Trophoblast cell (in vitro differentiated cells and primary cell): Measurements from ENCODE around the gene ELOF1.
A peak's percentile ranks its signal among the peaks of the same experiment; 100 is the strongest.

Experiments
- DNase-seq, 2 donors: peaks; one replicate each; pipeline ENCODE4 v3.0.0-alpha.2; 2016
- H2AFZ ChIP-seq: 2 replicates; pipeline ENCODE4 v1.6.1; 2013; ENCODE audit warnings: low read length, moderate library complexity, mild to moderate bottlenecking; ENCODE audit not compliant: insufficient read depth, poor library complexity
- H2AK5ac ChIP-seq: 2 replicates; pipeline ENCODE4 v1.6.1; 2013; ENCODE audit warnings: mild to moderate bottlenecking, low read length
- H2BK120ac ChIP-seq: 2 replicates; pipeline ENCODE4 v1.6.1; 2013; ENCODE audit warnings: low read length, mild to moderate bottlenecking, moderate library complexity; ENCODE audit not compliant: insufficient read depth, poor library complexity
- H2BK12ac ChIP-seq: 2 replicates; pipeline ENCODE4 v1.6.1; 2013; ENCODE audit warnings: mild to moderate bottlenecking, low read length, moderate library complexity
- H2BK5ac ChIP-seq: 2 replicates; pipeline ENCODE4 v1.6.1; 2013; ENCODE audit warnings: low read length, low read depth, moderate library complexity, mild to moderate bottlenecking; ENCODE audit not compliant: poor library complexity
- H3K14ac ChIP-seq: 2 replicates; pipeline ENCODE4 v1.6.1; 2013; ENCODE audit warnings: mild to moderate bottlenecking, low read length
- H3K18ac ChIP-seq: 2 replicates; pipeline ENCODE4 v1.6.1; 2013; ENCODE audit warnings: mild to moderate bottlenecking, low read length
- H3K23ac ChIP-seq: 2 replicates; pipeline ENCODE4 v1.6.1; 2013; ENCODE audit warnings: low read length
- H3K27ac ChIP-seq: 2 replicates; pipeline ENCODE4 v1.5.1; 2013; ENCODE audit warnings: low read depth, mild to moderate bottlenecking, inconsistent platforms, low read length, moderate library complexity
- H3K27me3 ChIP-seq: 2 replicates; pipeline ENCODE4 v1.6.1; 2013; ENCODE audit warnings: inconsistent platforms, mild to moderate bottlenecking, low read length, moderate library complexity; ENCODE audit not compliant: insufficient read depth
- H3K36me3 ChIP-seq, 2 experiments: 1 replicate in 1 of 2; 2 replicates in 1 of 2; pipeline ENCODE4 v1.6.1; 2013; ENCODE audit warnings: low read length in 2 of 2, mild to moderate bottlenecking in 2 of 2, moderate library complexity in 1 of 2; ENCODE audit not compliant: insufficient read depth in 2 of 2, control insufficient read depth in 1 of 2
- H3K4ac ChIP-seq: 2 replicates; pipeline ENCODE4 v1.6.1; 2013; ENCODE audit warnings: low read depth, mild to moderate bottlenecking, low read length, moderate library complexity
- H3K4me1 ChIP-seq, 2 experiments: 1 replicate in 1 of 2; 2 replicates in 1 of 2; pipeline ENCODE4 v1.6.1; 2013; ENCODE audit warnings: low read length in 2 of 2, mild to moderate bottlenecking in 2 of 2, moderate library complexity in 1 of 2; ENCODE audit not compliant: insufficient read depth in 2 of 2, control insufficient read depth in 1 of 2
- H3K4me2 ChIP-seq: 2 replicates; pipeline ENCODE4 v1.6.1; 2013; ENCODE audit warnings: inconsistent platforms, mild to moderate bottlenecking, low read length, moderate library complexity
- H3K4me3 ChIP-seq: 2 replicates; pipeline ENCODE4 v1.5.1; 2013; ENCODE audit warnings: mild to moderate bottlenecking, low read depth, low read length, inconsistent platforms
- H3K79me1 ChIP-seq: one replicate; pipeline ENCODE4 v1.6.1; 2013; ENCODE audit warnings: low read length
- H3K79me2 ChIP-seq: 2 replicates; pipeline ENCODE4 v1.6.1; 2013; ENCODE audit warnings: low read length, mild to moderate bottlenecking; ENCODE audit not compliant: control insufficient read depth, insufficient read depth, poor library complexity
- H3K9ac ChIP-seq: 2 replicates; pipeline ENCODE4 v1.6.1; 2013; ENCODE audit warnings: mild to moderate bottlenecking, low read length
- H3K9me3 ChIP-seq: 2 replicates; pipeline ENCODE4 v1.6.1; 2013; ENCODE audit warnings: low read depth, mild to moderate bottlenecking, control low read depth, inconsistent platforms, low read length; ENCODE audit not compliant: insufficient read depth
- H4K12ac ChIP-seq: 2 replicates; pipeline ENCODE4 v1.6.1; 2013; ENCODE audit warnings: low read depth, mild to moderate bottlenecking, low read length, moderate library complexity
- H4K8ac ChIP-seq: 2 replicates; pipeline ENCODE4 v1.6.1; 2013; ENCODE audit warnings: low read depth, mild to moderate bottlenecking, low read length, moderate library complexity
- H4K91ac ChIP-seq: one replicate; pipeline ENCODE4 v1.6.1; 2013; ENCODE audit warnings: low read depth, mild to moderate bottlenecking, low read length, moderate library complexity
- WGBS: extraction: QIAGEN DNeasy Blood & Tissue Kit; methylation state at CpG from one replicate; pipeline ENCODE4 v1.1.7; 2013; ENCODE audit warnings: missing lambda C conversion rate; ENCODE audit not compliant: insufficient read length, insufficient coverage; ENCODE audit errors: extremely low coverage; 5-methylcytosine and 5-hydroxymethylcytosine counted together

The ELOF1 gene

DNA sequence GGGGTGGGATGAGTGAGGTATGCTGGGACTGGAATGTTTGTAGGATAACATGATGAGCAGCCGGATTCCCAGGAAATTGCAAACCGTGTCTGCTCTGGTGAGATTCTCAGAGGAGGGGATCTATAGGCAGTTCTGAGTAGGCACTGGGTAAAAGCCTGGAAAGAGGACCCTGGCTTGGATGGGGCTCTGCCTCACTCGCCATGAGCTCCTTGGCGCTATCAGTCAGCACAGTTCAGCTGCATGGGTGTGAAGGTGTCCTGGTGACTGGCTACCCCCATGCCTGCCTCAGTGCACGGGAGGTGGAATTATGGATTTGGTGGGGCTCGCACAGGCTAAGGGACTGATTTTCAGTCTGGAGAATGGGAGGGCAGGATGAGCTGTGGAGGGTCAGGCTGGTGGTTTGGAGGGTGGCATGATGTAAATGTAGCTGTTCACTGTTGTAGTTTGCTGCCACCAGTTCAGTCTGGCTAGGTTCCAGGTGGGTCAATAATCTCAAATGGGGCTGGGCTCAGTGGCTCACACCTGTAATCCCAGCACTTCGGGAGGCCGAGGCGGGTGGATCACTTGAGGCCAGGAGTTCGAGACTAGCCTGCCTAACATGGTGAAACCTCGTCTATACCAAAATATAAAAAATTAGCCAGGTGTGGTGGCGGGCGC is 29.1 kb upstream of the ELOF1 start:
- H3K4me1 ChIP-seq: no peaks in the 10 kb centered on the region
- WGBS: no CpG with 5 or more reads among the region's 13 CpGs
- H2BK12ac ChIP-seq: no peak overlapping the region
- no peaks in the 10 kb centered on the region for H3K27me3 ChIP-seq
- DNase-seq: no peak
- H3K18ac ChIP-seq: no peak overlapping the region
- no peak overlapping the region for H3K27ac ChIP-seq
- H4K8ac ChIP-seq: no peak overlapping the region
- H3K14ac ChIP-seq: no peak overlapping the region
- no peaks in the 10 kb centered on the region for H3K9me3 ChIP-seq
- no peaks in the 10 kb centered on the region for H3K79me2 ChIP-seq
- no peak overlapping the region for H3K4me2 ChIP-seq
- H4K12ac ChIP-seq: no peak overlapping the region
- H2BK5ac ChIP-seq: no peak overlapping the region
- H3K23ac ChIP-seq: no peak overlapping the region
- no peak overlapping the region for H3K9ac ChIP-seq
- H2BK120ac ChIP-seq: no peak overlapping the region
- H3K4me3 ChIP-seq: no peak overlapping the region
- no peaks in the 10 kb centered on the region for H3K36me3 ChIP-seq
- no peak overlapping the region for H2AK5ac ChIP-seq
- no peaks in the 10 kb centered on the region for H3K79me1 ChIP-seq
- no peak overlapping the region for H2AFZ ChIP-seq
- H4K91ac ChIP-seq: no peak overlapping the region
- no peak overlapping the region for H3K4ac ChIP-seq

DNA sequence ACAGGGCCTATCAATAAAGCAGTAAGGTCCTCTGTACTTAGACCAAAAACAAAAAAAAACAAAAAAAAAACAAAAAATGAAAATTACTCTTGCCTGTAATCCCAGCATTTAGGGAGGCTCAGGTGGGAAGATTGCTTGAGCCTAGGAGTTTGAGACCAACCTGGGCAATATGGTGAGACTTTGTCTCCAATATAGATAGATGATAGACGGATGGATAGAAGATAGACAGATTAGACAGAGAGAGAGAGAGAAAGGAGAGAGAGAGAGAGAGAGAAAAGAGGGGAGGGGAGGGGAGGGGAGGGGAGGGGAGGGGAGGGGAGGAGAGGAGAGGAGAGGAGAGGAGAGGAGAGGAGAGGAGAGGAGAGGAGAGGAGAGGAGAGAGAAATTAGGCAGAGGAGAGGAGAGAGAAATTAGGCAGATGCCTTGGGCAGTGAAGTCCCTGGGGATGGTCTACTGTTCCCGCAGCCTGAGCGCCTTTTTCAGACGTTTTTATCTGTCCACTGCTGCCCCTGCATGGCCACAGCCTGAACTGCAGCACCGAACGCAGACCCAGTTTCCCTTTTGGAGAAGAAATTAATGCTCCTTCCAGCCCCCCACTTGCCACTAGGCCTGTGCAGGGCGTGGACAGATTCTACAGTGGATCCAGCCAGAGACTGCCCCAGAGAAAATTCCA is 28.4 kb upstream of the ELOF1 start:
- Histone ChIP-seq H2BK12ac (no peak overlapping the region), H3K23ac (no peak overlapping the region), H3K36me3 (no peaks in the 10 kb centered on the region), H4K8ac (no peak overlapping the region), H3K79me2 (no peaks in the 10 kb centered on the region), H3K4ac (no peak overlapping the region), H2BK120ac (no peak overlapping the region), H3K4me3 (no peak overlapping the region), H3K4me1 (no peaks in the 10 kb centered on the region), H3K9ac (no peak overlapping the region), H3K9me3 (no peaks in the 10 kb centered on the region), H3K79me1 (no peaks in the 10 kb centered on the region), H3K18ac (no peak overlapping the region), H3K27ac (no peak overlapping the region), H3K27me3 (no peaks in the 10 kb centered on the region), H4K12ac (no peak overlapping the region), H2AFZ (no peak overlapping the region), H2AK5ac (no peak overlapping the region), H4K91ac (no peak overlapping the region), H3K4me2 (no peak overlapping the region), H2BK5ac (no peak overlapping the region), H3K14ac (no peak overlapping the region)
- peak; percentile 58 to 81 for DNase-seq
- WGBS: no CpG with 5 or more reads among the region's 7 CpGs

DNA sequence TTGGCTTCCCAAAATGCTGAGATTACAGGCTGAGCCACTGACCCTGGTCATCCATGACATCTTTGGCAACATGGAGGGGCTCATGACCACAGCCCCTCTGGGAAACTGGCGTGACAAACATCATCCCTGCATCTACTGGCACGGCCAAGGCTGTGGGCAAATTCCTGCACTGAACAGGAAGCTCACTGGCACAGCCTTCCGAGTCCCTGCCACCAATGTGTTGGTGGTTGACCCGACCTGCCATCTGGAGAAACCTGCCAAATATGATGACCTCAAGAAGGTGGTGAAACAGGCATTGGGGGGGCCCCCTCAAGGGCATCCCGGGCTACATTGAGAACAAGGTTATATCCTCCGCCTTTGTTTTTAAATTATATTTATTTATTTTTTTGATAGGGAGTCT is 27.3 kb upstream of the ELOF1 start:
- no peaks in the 10 kb centered on the region for H3K36me3 ChIP-seq
- H3K4me3 ChIP-seq: no peak overlapping the region
- no peak overlapping the region for H2AK5ac ChIP-seq
- H3K4me1 ChIP-seq: no peaks in the 10 kb centered on the region
- no peak overlapping the region for H2BK120ac ChIP-seq
- H2BK12ac ChIP-seq: no peak overlapping the region
- H3K27me3 ChIP-seq: no peaks in the 10 kb centered on the region
- no peaks in the 10 kb centered on the region for H3K79me2 ChIP-seq
- H4K8ac ChIP-seq: no peak overlapping the region
- H3K9ac ChIP-seq: no peak overlapping the region
- H3K23ac ChIP-seq: no peak overlapping the region
- H4K12ac ChIP-seq: no peak overlapping the region
- no peak overlapping the region for H2AFZ ChIP-seq
- H3K14ac ChIP-seq: no peak overlapping the region
- no peak overlapping the region for H3K27ac ChIP-seq
- no peak for DNase-seq
- no peak overlapping the region for H4K91ac ChIP-seq
- H3K79me1 ChIP-seq: no peaks in the 10 kb centered on the region
- no peak overlapping the region for H3K4ac ChIP-seq
- H3K18ac ChIP-seq: no peak overlapping the region
- H2BK5ac ChIP-seq: no peak overlapping the region
- no CpG with 5 or more reads among the region's 6 CpGs for WGBS
- no peaks in the 10 kb centered on the region for H3K9me3 ChIP-seq
- no peak overlapping the region for H3K4me2 ChIP-seq

DNA sequence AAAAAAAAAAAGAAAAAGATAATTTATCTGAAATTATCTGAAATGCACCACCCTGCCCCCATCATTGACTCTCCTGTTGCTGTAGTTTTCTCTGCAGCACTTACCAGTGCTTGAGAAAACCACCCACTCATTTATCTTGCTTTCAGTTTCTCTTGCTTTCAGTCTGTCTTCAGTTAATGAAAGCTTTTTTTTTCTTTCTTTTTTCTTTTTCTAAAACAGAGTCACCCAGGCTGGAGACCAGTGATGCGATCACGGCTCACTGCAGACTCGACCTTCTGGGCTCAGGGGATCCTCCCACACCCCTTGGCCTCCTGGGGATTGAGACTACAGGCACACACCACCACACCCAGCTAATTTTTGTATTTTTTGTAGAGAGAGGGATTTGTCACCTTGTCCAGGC is 22.7 kb upstream of the ELOF1 start:
- H4K91ac ChIP-seq: no peak overlapping the region
- no peaks in the 10 kb centered on the region for H3K79me1 ChIP-seq
- H2BK120ac ChIP-seq: no peak overlapping the region
- peaks cover 8% of the 10 kb centered on the region for H3K27me3 ChIP-seq
- no peak overlapping the region for H2AK5ac ChIP-seq
- H4K12ac ChIP-seq: no peak overlapping the region
- H3K9ac ChIP-seq: no peak overlapping the region
- no peak overlapping the region for H4K8ac ChIP-seq
- H3K36me3 ChIP-seq: no peaks in the 10 kb centered on the region
- H2AFZ ChIP-seq: no peak overlapping the region
- H3K23ac ChIP-seq: no peak overlapping the region
- H3K4me1 ChIP-seq: no peaks in the 10 kb centered on the region
- H3K14ac ChIP-seq: no peak overlapping the region
- WGBS: no CpG with 5 or more reads among the region's 3 CpGs
- H3K4ac ChIP-seq: no peak overlapping the region
- no peak overlapping the region for H3K4me2 ChIP-seq
- DNase-seq: no peak
- H3K79me2 ChIP-seq: no peaks in the 10 kb centered on the region
- H3K4me3 ChIP-seq: no peak overlapping the region
- H3K18ac ChIP-seq: no peak overlapping the region
- no peak overlapping the region for H2BK5ac ChIP-seq
- no peak overlapping the region for H3K27ac ChIP-seq
- no peak overlapping the region for H2BK12ac ChIP-seq
- peaks cover 13% of the 10 kb centered on the region for H3K9me3 ChIP-seq
